Right renal cortex interstitium (tissue), 3 donors: ENCODE data around the gene MVB12B. TPM values are rescaled to one million over a fixed set of nuclear protein-coding genes. Genes with fewer than 3 reads are reported as not detected.

Experiments
- DNase-seq, 3 donors: peaks; one replicate each; pipeline ENCODE4 v3.0.0-alpha.2; 2013; ENCODE audit warnings: low read depth in 3 of 3, low spot score in 2 of 3
- polyA plus RNA-seq, 3 donors: library from polyadenylated mRNA; unstranded; fragments of 120-200 nt; gene quantifications; one replicate each; pipeline ENCODE4 v1.2.1, GENCODE V29; 2013; ENCODE audit not compliant: insufficient read length in 3 of 3

The MVB12B gene
- polyA plus RNA-seq, 3 donors = 14.5 to 17.4 (median 16.0) TPM

- no peak for DNase-seq
Observed at GRCh38 chr9:126511411-126511810, 184.8 kb downstream of the MVB12B start.

GRCh38 chr9:126513159-126514036, 186.8 kb downstream of the MVB12B start:
- DNase-seq = no peak

- no peak for DNase-seq
Observed at GRCh38 chr9:126514037-126514821, 187.6 kb downstream of the MVB12B start.

- DNase-seq = no peak
Observed at GRCh38 chr9:126515001-126515872, 188.6 kb downstream of the MVB12B start.

GRCh38 chr9:126515873-126516505, 189.4 kb downstream of the MVB12B start:
- DNase-seq = no peak

GRCh38 chr9:126516561-126516935, 189.9 kb downstream of the MVB12B start:
- no peak for DNase-seq

GRCh38 chr9:126516936-126517832, 190.6 kb downstream of the MVB12B start:
- no peak for DNase-seq

- DNase-seq = no peak
Observed at GRCh38 chr9:126517833-126518356, 191.3 kb downstream of the MVB12B start.

- no peak for DNase-seq
Observed at GRCh38 chr9:126518763-126519162, 192.1 kb downstream of the MVB12B start.

GRCh38 chr9:126519660-126520420, 193.2 kb downstream of the MVB12B start:
- no peak for DNase-seq

- DNase-seq = no peak
Observed at GRCh38 chr9:126520453-126520852, 193.8 kb downstream of the MVB12B start.

- no peak for DNase-seq
Observed at GRCh38 chr9:126521089-126521488, 194.5 kb downstream of the MVB12B start.

- DNase-seq = no peak
Observed at GRCh38 chr9:126521551-126521950, 194.9 kb downstream of the MVB12B start.

- DNase-seq = no peak
Observed at GRCh38 chr9:126521976-126522590, 195.5 kb downstream of the MVB12B start.

GRCh38 chr9:126522612-126523356, 196.2 kb downstream of the MVB12B start:
- DNase-seq = no peak

GRCh38 chr9:126523611-126524111, 197.0 kb downstream of the MVB12B start:
- DNase-seq = no peak
